NCI-H2029 treated with DMSO at 0.1 percent for 48 hours (cell line): Measurements from ENCODE around the gene PRRT1.

Experiments
- DNase-seq: peaks from one replicate; lab custom pipeline; 2025; lab: John Stamatoyannopoulos, UW

Gene PRRT1

DNA sequence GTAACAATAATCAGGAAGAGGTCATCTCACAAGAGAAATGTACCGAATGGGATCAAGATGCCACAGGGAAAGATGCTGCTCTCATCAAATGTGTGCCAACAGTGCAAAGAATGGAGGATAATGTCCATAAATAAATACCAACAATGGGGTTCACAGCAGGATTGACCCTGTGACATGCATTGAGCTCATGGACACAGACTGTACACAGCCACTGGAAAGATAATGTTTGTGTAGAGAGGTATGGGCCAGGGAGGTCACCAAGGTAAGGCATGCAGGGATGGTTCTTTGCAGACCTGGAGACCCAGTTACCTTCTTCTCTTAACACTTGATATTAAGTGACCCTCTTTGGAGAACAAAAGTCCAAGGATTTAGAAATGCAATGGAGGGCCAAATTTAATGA lies 22.7 kb upstream of the PRRT1 start:
- DNase-seq: no peak

DNA sequence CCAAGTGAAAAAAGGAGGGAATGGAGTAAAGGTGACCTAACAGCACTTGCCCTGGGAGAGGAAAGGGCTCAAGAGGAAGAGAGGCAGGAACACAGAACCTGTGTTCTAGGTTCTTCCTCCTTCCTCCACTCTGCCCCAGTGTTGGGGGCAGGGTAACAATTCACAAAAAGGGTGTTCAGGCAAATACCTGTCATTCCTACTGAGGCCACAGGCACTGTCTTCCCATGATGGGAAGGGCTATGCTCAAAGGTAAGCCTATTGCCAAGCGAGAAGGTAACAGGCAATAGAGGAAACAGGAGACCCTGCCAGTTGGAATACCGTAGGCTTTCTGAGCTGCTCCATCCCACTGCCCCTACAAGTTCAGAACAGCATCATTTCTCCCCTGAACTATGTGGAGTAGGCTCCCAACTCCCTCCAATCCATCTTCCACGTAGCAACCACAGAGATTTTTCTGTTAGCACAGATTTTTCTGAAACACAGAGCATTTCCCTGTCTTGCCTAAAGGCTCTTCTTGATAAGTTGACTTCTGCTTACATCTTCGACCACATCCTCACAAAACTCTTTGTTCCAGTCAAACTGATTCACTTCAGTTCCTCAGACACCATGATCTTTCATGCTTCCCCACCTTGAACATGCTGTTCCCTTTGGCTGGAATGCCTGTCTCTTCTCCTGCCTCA lies 21.4 kb upstream of the PRRT1 start:
- no peak for DNase-seq

DNA sequence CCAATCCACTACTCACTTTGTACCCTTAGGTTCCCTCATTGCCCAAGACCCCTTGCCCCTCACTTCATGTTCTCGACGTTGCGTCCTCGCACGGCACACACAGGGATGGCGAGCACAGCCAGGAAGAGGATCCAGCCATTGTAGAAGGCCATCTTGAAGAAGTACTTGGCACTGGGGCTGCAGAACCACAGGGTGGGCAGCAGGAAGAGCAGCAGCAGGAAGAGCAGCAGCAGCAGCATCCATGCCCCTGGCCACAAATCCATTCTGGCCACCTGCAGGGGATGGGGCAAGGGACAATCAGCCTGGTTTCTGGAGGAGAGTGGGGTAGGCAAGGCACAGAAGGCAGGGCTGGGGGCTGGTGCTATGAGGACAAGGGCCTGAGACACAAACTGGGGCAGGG lies 19.5 kb upstream of the PRRT1 start:
- DNase-seq: no peak

DNA sequence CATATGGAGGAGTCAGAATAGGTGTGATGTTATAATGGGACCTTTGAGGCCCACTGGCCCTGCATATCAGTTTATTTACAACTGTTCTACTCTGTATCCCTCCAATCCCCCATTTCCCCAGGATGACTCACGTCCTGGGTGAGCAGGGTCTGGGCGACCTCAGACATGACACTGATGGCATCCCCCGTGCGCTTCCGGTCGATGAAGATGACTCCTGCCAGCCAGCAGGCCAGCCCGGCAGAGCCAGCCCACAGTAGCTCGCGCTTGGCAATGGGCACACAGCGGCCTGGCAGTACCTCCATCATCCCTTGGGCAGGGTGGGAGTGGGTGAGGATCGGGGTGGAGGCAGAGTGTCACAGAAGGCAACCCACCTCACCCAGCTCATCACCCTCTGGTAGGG lies 18.6 kb upstream of the PRRT1 start:
- no peak for DNase-seq

DNA sequence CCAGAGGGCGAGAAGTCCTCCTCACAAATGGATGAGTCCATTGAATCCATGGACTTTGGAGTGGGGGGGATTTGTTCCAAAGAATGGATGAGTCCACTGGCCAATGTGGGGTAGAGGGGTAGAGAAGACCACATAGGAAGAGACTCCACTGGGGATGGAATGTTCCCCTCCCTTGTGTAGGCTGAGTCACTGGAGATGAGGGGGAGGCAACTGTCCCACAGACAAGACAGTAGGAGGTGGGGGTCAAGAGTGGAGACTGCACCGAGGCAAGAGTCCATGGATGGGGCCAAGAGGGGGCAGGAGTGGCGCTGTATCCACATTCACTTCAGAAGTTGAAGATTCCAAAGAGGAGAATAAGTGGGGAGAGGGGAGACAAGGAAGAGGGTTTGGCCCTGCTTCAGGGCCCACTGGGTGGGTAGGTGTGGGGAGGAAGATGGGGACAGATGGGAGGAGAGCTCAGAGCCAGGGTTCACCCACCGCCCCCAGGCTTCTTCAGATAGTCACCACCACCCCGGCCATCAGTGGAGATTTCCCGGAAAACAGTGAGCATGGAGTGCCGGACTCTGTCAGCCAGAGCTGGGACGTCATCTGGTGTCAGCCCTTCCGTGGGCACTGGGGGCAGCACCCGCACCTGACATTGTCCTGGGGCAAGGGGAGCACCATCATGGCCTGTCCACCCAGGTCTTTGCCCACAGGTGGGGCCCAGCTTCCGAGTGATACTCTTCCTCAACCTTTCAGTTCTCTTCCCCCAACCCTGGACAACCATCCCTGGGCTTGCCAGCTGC lies 17.3 kb upstream of the PRRT1 start:
- DNase-seq: no peak

DNA sequence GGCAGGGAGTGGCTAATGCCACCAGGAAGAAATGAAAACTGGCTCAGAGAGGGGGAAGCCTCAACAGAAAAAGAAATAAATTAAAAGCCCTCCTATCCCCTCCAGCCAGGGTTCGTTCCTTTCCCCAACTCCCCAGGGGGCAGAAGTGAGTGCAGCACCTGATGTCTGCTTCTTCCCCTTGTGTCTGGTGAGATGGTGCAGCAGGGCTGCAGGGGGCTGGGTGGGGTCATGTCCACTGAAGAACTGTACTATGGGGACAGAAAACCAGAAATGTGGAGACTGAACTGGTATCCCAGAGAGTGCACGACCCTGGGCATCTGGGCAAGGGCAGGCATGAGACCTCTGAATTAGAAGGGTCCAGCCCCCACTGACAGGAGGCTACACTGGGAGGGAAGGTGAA lies 16.6 kb upstream of the PRRT1 start:
- no peak for DNase-seq

DNA sequence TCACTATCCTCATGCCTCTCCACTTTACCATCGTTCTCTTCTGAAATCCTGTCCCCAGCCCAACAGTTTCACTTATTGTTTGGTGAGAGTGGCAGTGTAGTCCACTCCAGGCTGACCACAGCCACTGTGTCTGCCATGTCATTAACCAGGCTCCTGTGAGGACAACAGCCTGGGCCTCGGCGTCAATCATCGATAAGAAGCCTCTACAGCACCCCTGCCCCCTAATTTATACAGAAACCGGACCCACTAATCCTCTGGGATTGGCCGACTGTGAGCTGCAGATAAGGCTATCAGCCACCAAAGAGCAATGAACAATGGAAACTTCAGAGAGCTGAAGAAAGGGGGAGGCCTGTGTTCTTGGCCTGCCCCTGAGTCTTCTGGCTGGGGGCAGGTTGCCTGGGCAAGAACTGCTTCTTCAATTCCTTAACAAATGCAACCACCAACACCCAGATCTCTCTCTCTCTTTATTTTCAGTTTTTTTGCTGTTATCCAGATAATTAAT lies 16.1 kb upstream of the PRRT1 start:
- DNase-seq: no peak

DNA sequence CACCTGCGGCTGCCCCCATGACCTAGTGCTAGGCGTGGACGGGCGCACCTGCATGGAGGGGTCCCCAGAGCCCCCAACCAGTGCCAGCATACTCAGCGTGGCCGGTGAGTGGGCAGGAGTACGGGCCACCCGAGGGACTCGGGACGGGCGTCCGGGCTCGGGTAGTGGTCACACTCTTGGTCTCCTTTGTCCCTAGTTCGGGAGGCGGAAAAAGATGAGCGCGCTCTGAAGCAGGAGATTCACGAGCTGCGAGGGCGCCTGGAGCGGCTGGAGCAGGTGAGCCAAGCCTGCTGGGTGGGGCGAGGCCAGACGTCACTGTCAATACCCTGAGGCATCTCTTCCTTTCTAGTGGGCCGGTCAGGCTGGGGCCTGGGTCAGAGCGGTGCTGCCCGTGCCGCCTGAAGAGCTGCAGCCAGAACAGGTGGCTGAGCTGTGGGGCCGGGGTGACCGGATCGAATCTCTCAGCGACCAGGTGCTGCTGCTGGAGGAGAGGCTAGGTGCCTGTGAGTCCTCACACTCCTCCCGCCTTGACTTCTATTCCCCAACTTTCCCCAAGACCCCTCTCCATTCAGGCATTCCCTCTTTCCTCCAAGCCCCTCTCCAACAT lies 15.5 kb upstream of the PRRT1 start:
- no peak for DNase-seq

DNA sequence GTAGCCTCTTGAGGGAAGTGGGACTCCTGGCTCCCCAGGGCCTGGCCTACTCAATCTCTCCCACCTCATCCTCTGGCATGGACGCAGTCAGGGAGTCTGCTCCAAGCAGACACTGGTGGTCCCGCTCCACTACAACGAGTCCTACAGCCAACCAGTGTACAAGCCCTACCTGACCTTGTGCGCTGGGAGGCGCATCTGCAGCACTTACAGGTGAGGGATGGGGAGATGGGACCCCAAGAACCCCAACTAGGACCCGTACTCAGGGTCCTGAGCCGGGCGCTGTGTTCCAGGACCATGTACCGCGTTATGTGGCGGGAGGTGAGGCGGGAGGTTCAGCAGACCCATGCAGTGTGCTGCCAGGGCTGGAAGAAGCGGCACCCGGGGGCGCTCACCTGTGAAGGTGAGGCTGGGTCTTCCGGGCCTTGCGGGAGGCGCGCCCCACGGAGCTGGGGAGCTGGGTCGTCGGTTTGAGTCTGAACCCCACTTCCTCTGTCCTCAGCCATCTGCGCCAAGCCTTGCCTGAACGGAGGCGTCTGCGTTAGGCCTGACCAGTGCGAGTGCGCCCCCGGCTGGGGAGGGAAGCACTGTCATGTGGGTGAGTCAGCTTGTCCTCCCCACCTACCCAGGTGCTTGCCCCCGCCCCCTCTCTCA lies 14.8 kb upstream of the PRRT1 start:
- no peak for DNase-seq

DNA sequence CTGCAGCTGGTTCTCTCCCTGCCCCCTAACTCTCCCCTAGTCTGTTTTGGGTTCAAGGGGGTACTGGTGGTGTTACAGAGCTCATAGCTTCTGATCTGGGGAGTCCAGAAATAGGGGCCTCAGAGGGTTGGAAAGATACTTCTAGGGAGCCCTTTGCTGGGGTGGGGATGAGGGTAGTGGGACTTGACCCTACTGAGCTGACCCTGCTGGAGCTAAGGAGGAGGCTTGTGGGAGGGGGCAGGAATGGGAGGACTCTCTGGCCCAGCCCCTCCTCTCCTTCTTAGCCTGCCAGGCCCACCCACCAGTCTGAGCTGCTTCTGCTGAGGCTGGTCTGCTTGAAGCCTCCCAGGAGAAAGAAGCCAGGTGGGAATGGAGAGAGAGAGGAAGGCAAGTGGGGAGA lies 12.6 kb upstream of the PRRT1 start, which contains the start of gene EGFL8:
EGFL8 (plus strand) TSS at position 301 of the 400 bp plus-strand sequence. CDS start 1,571 bp downstream, outside the sequence.
- DNase-seq: no peak

DNA sequence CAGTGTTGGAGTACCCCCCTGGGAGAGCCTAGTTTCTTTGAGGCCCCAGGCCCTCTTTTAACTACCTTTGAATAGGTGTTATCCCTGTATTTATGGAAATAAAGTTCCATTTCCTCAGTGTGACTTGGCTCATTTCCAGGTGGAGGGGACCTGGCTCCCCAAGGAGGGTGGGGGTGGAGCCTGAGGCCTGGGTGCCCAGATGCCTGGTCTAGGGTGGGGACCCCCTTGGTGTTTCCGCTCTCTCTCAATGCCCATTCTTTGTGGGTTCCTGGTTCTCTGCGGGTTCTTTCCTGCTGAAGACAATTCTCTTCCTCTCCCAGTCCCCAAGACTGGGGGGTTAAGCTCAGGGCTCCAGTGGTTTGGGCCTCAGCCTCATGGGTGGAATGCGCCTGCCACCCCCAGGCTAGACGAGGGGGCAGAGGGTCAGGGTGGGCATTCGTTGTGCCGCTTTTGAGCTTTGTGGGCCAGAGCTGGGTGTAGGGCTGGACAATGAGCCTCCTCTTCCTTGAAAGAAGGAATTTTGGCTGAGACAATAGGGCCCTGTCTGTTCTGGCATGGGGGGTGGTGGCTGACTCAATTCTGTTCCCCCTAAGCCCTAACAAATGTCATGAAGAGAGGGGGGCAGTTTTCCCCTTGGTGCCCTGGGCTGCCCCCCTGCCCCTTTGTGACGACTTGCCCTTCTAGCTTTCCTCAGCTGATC lies 12.0 kb upstream of the PRRT1 start:
- DNase-seq: no peak

DNA sequence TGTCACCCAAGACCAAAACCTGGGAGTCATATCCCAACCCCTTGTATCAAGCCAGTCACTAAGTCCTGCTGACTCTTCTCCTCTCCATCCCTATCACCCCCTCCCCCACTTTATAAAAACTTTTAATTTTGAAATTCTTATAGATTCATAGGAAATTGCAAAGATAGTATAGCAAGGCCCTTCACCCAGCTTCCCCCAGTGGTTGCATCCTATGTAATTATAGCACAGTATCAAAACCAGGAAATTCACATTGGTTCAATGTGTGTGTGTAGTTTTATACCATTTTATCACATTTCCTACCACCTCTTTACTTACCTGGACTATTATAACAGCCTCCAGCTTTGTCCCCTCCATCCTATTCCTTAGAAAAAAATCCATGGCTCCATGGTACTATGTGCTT lies 6.3 kb upstream of the PRRT1 start:
- no peak for DNase-seq

DNA sequence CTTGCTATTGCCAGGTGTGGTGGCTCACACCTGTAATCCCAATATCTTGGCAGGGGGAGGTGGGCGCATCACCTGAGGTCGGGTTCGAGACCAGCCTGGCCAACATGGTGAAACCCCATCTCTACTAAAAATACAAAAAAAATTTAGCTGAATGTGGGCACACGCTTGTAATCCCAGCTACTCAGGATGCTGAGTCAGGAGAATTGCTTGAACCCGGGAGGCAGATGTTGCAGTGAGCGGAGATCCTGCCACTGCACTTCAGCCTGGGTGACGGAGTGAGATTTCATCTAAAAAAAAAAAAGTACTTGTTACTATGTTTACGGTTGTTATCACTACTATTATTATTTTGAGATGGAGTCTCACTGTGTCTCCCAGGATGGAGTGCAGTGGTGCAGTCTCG lies 5.2 kb upstream of the PRRT1 start:
- no peak for DNase-seq

DNA sequence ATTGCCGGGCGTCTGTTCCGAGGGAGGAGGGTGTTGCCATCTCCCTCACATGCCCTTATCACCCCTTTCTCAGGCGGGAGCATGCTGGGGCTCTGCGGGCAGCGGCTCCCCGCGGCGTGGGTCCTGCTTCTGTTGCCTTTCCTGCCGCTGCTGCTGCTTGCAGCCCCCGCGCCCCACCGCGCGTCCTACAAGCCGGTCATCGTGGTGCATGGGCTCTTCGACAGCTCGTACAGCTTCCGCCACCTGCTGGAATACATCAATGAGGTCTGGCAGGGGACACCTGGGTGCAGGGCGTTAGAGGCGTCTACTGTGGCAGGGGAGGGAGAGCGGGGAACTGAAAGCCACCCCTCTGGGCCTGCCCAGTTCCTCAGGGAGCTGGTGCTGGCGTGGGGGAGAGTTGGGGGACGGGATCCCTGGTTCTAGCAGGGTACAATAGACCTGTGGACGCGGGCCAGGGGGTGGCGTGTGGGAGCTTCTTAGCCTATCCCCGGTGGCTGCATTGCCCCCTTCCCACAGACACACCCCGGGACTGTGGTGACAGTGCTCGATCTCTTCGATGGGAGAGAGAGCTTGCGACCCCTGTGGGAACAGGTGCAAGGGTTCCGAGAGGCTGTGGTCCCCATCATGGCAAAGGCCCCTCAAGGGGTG lies 2.9 kb upstream of the PRRT1 start:
- peak; percentile 34 for DNase-seq

DNA sequence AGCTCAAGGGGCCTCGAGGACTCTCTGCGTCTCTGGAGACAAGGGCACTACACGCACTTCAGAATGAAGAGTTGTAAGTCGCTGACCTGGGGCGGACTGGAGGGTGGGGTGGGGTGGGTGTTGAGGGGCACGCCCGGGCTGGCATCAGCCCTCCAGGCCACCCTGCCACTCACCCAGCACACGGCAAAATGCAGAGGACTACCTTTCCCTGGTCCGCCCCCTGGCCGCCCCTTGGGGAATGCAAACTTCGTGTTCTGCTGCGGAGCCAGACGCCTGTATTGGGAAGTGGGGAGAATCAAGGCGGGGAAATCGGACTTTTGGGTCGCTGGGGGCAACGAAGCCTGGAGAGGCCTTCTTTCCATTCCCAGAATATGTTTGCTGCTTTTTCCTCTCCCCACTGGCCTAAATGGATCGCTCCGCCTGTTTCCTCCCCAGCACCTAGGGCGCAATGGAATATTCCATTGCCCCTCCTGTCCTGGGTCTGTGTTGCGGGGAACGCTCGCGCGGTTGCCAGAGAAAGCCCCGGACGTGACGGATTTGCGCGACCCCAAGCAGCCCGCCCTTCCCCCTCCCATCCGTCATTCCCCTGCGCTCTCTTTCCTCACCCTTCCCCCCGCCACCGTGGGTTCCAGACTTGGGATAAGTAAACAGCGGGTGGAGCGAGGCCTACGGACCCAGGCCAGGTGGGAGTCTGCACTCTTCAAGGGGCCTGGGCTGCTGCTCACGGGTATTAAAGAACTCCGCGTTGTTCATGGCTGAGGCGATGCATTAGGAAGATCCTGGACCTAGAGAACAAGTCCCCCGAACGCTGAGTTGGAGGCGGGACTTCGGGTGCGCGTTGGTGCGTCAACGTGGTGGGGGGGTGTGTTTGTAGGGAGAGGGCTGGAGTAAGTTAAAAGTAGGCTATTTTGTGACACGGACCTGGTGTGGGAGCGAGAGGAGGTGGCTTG lies 2.1 kb upstream of the PRRT1 start, which contains the start of gene PPT2:
PPT2 (plus strand) TSS at position 578 of the 950 bp plus-strand sequence. CDS start 454 bp downstream, outside the sequence.
- DNase-seq: peak; percentile 43

DNA sequence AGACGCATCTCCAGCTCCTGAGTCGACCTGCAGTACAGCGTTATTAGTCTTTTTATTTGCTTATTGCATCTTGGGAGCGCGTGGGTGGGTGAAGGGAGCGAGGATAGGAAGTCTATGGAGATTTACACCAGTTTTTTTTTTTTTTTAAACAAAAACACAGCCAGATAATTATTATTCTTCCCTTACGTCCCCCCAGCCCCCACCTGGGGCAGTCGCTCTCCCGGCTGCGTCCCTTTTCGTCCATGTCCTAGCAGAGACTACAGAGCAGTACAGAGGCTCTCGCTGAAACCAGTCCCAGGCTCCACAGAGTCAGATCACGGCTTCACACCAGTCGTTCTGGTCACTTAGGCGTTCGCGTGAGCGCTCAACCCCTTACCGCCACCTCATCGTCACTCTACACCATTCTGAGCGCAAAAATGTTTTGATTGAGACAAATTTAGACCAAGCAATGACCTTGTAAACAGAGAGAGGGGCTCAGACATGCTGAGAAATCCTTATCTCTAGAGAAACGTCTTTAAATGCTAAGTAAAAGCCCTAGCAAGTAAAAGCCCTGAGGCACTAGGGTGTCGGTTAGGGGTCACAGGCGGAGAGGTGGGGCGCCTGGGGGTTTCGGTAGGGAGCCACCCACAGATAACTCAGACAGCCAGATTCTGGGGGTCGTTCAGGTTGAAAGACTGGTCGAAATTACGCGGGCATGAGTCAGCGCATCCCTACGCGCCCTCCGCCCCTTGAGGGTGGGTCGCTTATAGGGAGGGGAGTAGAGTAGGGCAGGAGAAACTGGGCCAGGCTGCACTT lies 1.2 kb upstream of the PRRT1 start:
- no peak for DNase-seq

DNA sequence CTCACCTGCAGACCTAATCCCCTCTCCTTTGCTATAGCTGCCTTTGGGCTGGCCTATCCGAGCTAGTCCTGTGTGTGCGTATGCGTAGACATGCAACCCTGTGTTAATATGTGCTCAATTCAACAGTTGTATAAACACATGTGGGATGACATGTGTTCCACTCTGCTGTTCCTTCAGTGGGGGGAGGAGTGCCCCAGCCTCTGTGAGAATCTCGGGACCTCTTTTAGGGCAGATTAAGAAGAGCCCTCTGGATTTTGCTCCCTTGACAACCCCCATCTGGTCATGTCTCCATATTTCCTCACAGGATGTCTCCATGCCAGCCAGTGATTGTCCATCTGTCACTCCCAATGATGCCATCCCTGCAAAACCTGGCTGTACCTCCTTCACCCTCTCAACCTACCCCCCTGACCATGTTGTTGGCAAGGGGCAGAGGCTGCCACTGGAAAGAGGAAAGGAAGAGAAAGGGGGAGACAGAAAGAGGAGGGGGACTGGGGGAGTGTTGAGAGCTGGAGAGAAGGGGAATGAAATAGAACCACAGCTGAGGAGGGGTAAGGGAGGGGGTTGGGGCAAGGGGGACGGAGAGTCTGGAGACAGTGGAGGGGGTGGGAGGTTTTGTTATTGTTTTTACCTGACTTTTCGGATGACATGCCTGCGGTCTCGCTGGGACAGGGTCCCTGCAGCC lies 417 bp downstream of the PRRT1 start:
- DNase-seq: no peak
